Epithelial cell of proximal tubule (primary cell): Measurements from ENCODE around the gene DTD1. TPM values are rescaled to one million over a fixed set of nuclear protein-coding genes. Genes with fewer than 3 reads are reported as not detected.

Source experiments
- DNase-seq: peaks from one replicate; pipeline ENCODE4 v3.0.0-alpha.2; 2011; ENCODE audit warnings: low read depth
- H3K4me3 ChIP-seq: 2 replicates; pipeline ENCODE4 v1.5.1; 2011; ENCODE audit warnings: low read depth, mild to moderate bottlenecking, low read length
- CTCF ChIP-seq: conservative IDR thresholded peaks from 2 replicates; pipeline ENCODE4 v1.5.1; 2012; ENCODE audit warnings: low read depth, mild to moderate bottlenecking, low read length
- total RNA-seq: library from RNA; depleted of rRNA; stranded (reverse); fragments of >200 nt; gene quantifications from 2 replicates; pipeline ENCODE4 v1.2.3, GENCODE V29; 2015

The DTD1 gene
- total RNA-seq, 1 donor from 2014 or later: 90.3 TPM

GRCh38 chr20:18639501-18639979 is 51.7 kb downstream of the DTD1 start:
- no peak for DNase-seq
- no peak for TF ChIP-seq CTCF
- no peak overlapping the region for H3K4me3 ChIP-seq

DNA sequence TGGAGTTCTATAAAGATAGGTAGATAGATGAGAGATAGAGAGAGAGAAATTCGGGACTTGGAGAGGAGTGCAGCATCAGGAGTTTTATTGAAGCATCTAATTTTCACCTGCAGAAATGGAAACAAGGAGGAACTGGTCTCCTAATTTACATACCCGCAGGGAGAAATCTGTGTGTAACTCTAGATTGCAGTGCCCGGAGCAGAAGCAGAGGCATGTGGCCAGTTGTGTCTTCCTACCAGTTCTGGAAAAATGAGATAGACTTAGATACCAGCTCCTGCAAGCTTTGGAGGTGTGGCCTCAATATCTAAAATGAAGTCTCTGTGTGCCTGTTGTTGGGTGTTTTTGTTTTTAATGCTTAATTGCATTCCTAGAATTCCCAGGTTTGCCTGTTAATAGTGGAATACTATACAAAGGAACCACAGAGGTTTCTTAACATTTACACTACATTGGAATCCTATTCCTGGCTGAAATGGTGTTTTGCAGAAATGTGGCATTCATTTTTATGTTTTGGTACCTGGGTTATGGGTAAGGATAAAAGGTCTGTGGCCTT is 57.4 kb downstream of the DTD1 start:
- H3K4me3 ChIP-seq: no peak overlapping the region
- TF ChIP-seq CTCF: no peak
- DNase-seq: no peak

DNA sequence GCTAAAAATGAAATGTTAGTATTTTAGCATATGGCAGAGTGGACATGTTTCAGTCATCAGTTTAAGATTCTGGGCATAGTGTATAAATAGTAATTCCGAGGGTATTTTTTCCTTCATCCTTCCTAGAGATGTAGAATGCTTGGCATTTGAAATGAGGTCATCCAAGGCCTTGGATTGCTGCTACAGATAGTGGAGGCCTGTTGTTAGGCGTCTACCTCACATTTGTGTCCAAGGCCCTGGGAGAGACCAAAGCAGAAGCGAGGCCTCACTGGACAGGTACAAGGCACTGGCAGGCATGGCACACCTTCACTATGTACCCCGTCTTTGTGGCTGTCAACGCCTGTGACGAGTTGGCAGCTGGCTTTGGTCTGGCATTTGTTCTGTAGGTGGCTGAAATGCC is 58.0 kb downstream of the DTD1 start:
- no peak for TF ChIP-seq CTCF
- no peak overlapping the region for H3K4me3 ChIP-seq
- DNase-seq: no peak

GRCh38 chr20:18647777-18648176 is 59.9 kb downstream of the DTD1 start:
- no peak overlapping the region for H3K4me3 ChIP-seq
- no peak for DNase-seq
- no peak for TF ChIP-seq CTCF

GRCh38 chr20:18650224-18650623 is 62.4 kb downstream of the DTD1 start:
- no peak for TF ChIP-seq CTCF
- no peak for DNase-seq
- H3K4me3 ChIP-seq: no peak overlapping the region

- no peak for DNase-seq
- no peak overlapping the region for H3K4me3 ChIP-seq
- no peak for TF ChIP-seq CTCF
Observed at GRCh38 chr20:18653736-18654447, 66.0 kb downstream of the DTD1 start.

- no peak for DNase-seq
- TF ChIP-seq CTCF: no peak
- no peak overlapping the region for H3K4me3 ChIP-seq
Observed at GRCh38 chr20:18654448-18654773, 66.6 kb downstream of the DTD1 start.
